Spleen (tissue), 11 donors: ENCODE measurements around the gene LSAMP. TPM values are rescaled to one million over a fixed set of nuclear protein-coding genes. Genes with fewer than 3 reads are reported as not detected.

ENCODE experiments used
- DNase-seq: peaks from one replicate; pipeline ENCODE4 v3.0.0-alpha.2; 2020
- H3K27ac ChIP-seq, 8 donors: fragments of 200-600 bp; sonication (generic) in 7 of 8; 1 replicate in 4 of 8; 2 replicates in 4 of 8; pipeline versions ENCODE4 v1.5.0 to v1.8.0; 2016 to 2021; ENCODE audit warnings: inconsistent platforms in 4 of 8, mild to moderate bottlenecking in 4 of 8, moderate library complexity in 1 of 8
- H3K27me3 ChIP-seq, 7 donors: fragments of 200-600 bp; sonication (generic) in 6 of 7; replicated peaks in 1 of 7; 1 replicate in 4 of 7; 2 replicates in 3 of 7; pipeline versions ENCODE4 v1.5.0 to v1.8.0; 2016 to 2021; ENCODE audit warnings: inconsistent platforms in 3 of 7, mild to moderate bottlenecking in 1 of 7
- H3K36me3 ChIP-seq, 6 donors: fragments of 200-600 bp; sonication (generic) in 5 of 6; 1 replicate in 4 of 6; 2 replicates in 2 of 6; pipeline versions ENCODE4 v1.5.0 to v1.8.0; 2016 to 2021; ENCODE audit warnings: inconsistent platforms in 2 of 6
- H3K4me1 ChIP-seq, 6 donors: fragments of 200-600 bp; sonication (generic) in 5 of 6; 1 replicate in 3 of 6; 2 replicates in 3 of 6; pipeline versions ENCODE4 v1.5.0 to v1.8.0; 2016 to 2021; ENCODE audit warnings: inconsistent platforms in 3 of 6
- H3K4me3 ChIP-seq, 8 donors: fragments of 200-600 bp; sonication (generic) in 7 of 8; 1 replicate in 4 of 8; 2 replicates in 4 of 8; pipeline versions ENCODE4 v1.5.0 to v1.8.0; 2016 to 2021; ENCODE audit warnings: inconsistent platforms in 4 of 8, mild to moderate bottlenecking in 4 of 8, moderate library complexity in 2 of 8
- H3K9me3 ChIP-seq, 8 donors: fragments of 200-600 bp; sonication (generic) in 7 of 8; 1 replicate in 4 of 8; 2 replicates in 4 of 8; pipeline versions ENCODE4 v1.5.0 to v1.8.0; 2016 to 2021; ENCODE audit warnings: inconsistent platforms in 4 of 8
- POLR2A ChIP-seq, 3 donors: fragments of 450-650 bp; IDR thresholded peaks; one replicate each; pipeline ENCODE4 v1.5.1; 2017; ENCODE audit warnings: antibody characterized with exemption in 3 of 3, mild to moderate bottlenecking in 1 of 3
- POLR2AphosphoS5 ChIP-seq, 3 donors: sonication (generic); formaldehyde crosslinking; IDR thresholded peaks; one replicate each; pipeline ENCODE4 v1.5.1; 2017; ENCODE audit warnings: antibody characterized with exemption in 3 of 3
- WGBS, 5 donors: extraction: QIAGEN DNeasy Blood & Tissue Kit in 3 of 5; methylation state at CpG; one replicate each; pipeline versions ENCODE4 v1.1.5 to v1.1.7; 2013 to 2018; 5-methylcytosine and 5-hydroxymethylcytosine counted together
- intact Hi-C: fragments of 100-400 bp; cut with DNase I; formaldehyde crosslinking; loops from one replicate; pipeline ENCODE4 v1.15.0; 2023; ENCODE audit warnings: low total_unique reads
- polyA plus RNA-seq, 3 donors: library from polyadenylated mRNA; stranded (reverse); fragments of 200-250 nt; gene quantifications; one replicate each; pipeline ENCODE4 v1.2.1, GENCODE V29; 2013
- total RNA-seq, 7 donors: library from RNA; depleted of rRNA in 3 of 7; stranded (reverse); fragments of >200 nt in 3 of 7; fragmentation: NEBNext Ultra II Directional in 4 of 7; extraction: Animal tissue kit (Norgen Biotek cat#: 25700) in 4 of 7; gene quantifications; one replicate each; pipeline versions ENCODE4 v1.1.0 to v1.2.1, GENCODE V29; 2016 to 2021
- TF ChIP-seq, protein P1 (sequence below), 11 experiments: fragments of 200-600 bp in 7 of 11; fragments of 450-650 bp in 4 of 11; sonication (generic) in 4 of 11; IDR thresholded peaks in 8 of 11; conservative IDR thresholded peaks in 3 of 11; 1 replicate in 7 of 11; 2 replicates in 4 of 11; pipeline versions ENCODE4 v1.4.0 to v1.8.0; 2016 to 2021; ENCODE audit warnings: antibody characterized with exemption in 11 of 11, inconsistent platforms in 4 of 11, mild to moderate bottlenecking in 1 of 11
- donor health status: healthy with polysubstance abuse.
- donor health status: DM: no; HTN: no; CAD: no; lungs with moderate emphysema.
- donor health status: DM: no; HTN: no; CAD: no.
- donor health status: Bipolar disorder and iron deficiency.
- donor health status: healthy.
- donor health status: DM: no; HTN: no; CAD: no.
- donor health status: DM: yes; HTN: yes; CAD: no.

LSAMP gene
- total and polyA plus RNA-seq, 10 donors = 0.45 to 6.8 (median 1.3) TPM

DNA sequence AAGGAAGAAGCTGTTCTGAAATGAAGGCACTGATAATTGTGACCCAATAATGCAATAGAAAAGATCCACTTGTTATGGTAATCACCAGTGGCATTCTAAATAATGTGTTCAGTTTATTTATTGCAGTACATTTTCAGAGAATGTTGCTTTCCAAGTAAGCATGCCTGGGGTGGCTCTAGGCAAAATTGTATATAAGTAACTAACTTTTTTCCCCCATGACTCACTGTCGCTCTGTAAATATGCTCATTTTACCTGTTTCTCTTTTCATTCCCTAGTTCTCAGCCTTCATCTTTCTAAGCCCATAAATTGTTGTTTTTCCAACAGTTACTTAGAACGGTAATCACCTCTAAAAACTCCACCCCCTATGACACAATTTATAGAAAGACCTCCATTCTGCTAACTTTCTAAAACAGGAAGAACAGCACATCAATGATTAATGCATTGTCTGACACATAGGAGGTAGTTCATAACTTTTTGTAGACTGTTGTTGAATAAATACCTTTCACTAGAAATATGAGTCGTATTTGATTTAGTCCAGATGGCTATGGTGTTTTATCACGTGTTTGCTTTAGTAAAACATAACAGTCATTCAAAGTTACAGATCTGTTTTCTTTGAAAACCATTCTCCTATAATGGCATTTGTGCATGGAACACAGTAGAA, 143.1 kb downstream of the LSAMP start:
- 49 to 64% (median 54%) methylated on average over 4 of the region's 4 CpGs for WGBS, 5 donors
- intact Hi-C loops = no loop called here
- Histone ChIP-seq H3K27me3 (no peaks in the 10 kb centered on the region), H3K4me3 (no peak overlapping the region), H3K4me1 (no peaks in the 10 kb centered on the region), H3K36me3 (no peaks in the 10 kb centered on the region), H3K9me3 (no peaks in the 10 kb centered on the region), H3K27ac (no peak overlapping the region)
- DNase-seq = no peak
- TF ChIP-seq POLR2AphosphoS5 (IDR thresholded peaks at IDR 0.05) (no peak), POLR2A (IDR thresholded peaks at IDR 0.05) (no peak)
- TF ChIP-seq, protein P1, sequence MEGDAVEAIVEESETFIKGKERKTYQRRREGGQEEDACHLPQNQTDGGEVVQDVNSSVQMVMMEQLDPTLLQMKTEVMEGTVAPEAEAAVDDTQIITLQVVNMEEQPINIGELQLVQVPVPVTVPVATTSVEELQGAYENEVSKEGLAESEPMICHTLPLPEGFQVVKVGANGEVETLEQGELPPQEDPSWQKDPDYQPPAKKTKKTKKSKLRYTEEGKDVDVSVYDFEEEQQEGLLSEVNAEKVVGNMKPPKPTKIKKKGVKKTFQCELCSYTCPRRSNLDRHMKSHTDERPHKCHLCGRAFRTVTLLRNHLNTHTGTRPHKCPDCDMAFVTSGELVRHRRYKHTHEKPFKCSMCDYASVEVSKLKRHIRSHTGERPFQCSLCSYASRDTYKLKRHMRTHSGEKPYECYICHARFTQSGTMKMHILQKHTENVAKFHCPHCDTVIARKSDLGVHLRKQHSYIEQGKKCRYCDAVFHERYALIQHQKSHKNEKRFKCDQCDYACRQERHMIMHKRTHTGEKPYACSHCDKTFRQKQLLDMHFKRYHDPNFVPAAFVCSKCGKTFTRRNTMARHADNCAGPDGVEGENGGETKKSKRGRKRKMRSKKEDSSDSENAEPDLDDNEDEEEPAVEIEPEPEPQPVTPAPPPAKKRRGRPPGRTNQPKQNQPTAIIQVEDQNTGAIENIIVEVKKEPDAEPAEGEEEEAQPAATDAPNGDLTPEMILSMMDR (IDR thresholded peaks at IDR 0.05 in 8 of 11, conservative IDR thresholded peaks at IDR 0.05 in 3 of 11) = no peak

DNA sequence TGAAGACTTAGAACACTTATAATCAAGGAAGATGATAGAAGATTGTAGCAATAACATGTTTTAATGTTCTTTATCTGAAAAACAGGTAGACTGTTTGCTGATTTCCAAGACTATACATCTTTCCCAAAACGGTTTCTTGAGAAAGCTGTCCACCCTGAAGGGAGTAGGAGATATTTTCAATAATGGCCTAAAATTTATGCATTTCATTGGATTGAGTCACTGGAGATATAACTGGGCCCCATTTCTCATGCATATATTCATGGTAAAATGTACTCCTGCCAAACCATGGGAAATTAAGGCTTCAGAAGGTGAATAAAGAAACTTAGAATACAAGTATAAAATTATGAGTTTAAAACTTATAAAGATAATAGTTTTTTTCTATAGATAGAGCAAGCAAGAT, 143.9 kb downstream of the LSAMP start:
- Histone ChIP-seq H3K36me3 (no peaks in the 10 kb centered on the region), H3K27me3 (no peaks in the 10 kb centered on the region), H3K27ac (no peak overlapping the region), H3K4me3 (no peak overlapping the region), H3K9me3 (no peaks in the 10 kb centered on the region), H3K4me1 (no peaks in the 10 kb centered on the region)
- intact Hi-C loops = no loop called here
- DNase-seq = no peak
- 65 to 89% (median 71%) methylated on average over 1 of the region's 1 CpG for WGBS, 5 donors
- TF ChIP-seq POLR2A (IDR thresholded peaks at IDR 0.05) = no peak
- TF ChIP-seq POLR2AphosphoS5 (IDR thresholded peaks at IDR 0.05) = no peak
- TF ChIP-seq, protein P1 (IDR thresholded peaks at IDR 0.05 in 8 of 11, conservative IDR thresholded peaks at IDR 0.05 in 3 of 11) = no peak

DNA sequence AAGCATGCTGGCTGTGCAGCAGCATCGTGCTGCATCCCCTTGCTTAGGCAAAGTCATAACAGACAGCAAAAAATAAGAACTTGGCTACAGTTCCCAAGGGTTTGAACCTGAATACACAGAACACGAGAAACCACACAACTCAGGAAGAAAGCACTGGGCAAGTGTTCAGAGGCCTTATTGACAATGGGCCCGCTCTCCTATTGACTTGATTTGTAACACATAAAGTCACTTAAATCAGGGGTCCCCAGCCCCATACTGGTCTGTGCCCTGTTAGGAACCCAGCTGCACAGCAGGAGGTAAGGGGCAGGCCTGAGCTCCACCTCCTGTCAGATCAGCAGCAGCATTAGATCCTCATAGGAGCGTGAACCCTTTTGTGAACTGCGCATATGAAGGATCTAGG, 145.1 kb downstream of the LSAMP start:
- H3K9me3 ChIP-seq = peaks cover 0 to 3% (median 0%) of the 10 kb centered on the region in 8 donors
- H3K4me1 ChIP-seq = no peaks in the 10 kb centered on the region
- DNase-seq = no peak
- H3K4me3 ChIP-seq = no peak overlapping the region
- H3K27me3 ChIP-seq = no peaks in the 10 kb centered on the region
- 82 to 90% (median 85%) methylated on average over 5 of the region's 5 CpGs for WGBS, 5 donors
- intact Hi-C loops = no loop called here
- no peak for TF ChIP-seq POLR2A (IDR thresholded peaks at IDR 0.05)
- no peak for TF ChIP-seq POLR2AphosphoS5 (IDR thresholded peaks at IDR 0.05)
- TF ChIP-seq, protein P1 (IDR thresholded peaks at IDR 0.05 in 8 of 11, conservative IDR thresholded peaks at IDR 0.05 in 3 of 11) = no peak
- no peaks in the 10 kb centered on the region for H3K36me3 ChIP-seq
- no peak overlapping the region for H3K27ac ChIP-seq

DNA sequence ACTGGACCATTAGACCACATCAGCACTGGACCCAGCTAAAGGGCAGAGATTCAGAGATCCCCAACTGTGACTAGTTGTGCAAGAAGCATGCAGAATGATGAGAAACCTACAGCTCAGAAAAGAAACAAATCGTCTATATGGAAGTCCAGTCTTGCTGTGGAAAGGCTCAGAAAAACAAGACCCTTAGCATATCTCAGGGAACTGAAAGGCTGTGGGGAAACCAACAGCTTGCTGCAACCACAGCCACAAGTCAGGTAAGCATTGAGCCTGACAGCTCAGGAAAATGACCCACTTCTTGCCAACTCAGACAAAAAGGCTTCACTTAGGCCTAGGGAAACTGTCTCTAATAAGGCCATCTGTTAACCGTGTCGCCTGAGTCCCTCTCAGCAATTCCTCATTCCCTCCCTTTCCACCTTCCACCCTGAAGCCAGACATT, 145.6 kb downstream of the LSAMP start:
- intact Hi-C loops = no loop called here
- no peaks in the 10 kb centered on the region for H3K36me3 ChIP-seq
- 63 to 84% (median 76%) methylated on average over 3 of the region's 3 CpGs for WGBS, 5 donors
- no peaks in the 10 kb centered on the region for H3K27me3 ChIP-seq
- H3K27ac ChIP-seq = no peak overlapping the region
- TF ChIP-seq, protein P1 (IDR thresholded peaks at IDR 0.05 in 8 of 11, conservative IDR thresholded peaks at IDR 0.05 in 3 of 11) = no peak
- no peak for TF ChIP-seq POLR2A (IDR thresholded peaks at IDR 0.05)
- no peak for TF ChIP-seq POLR2AphosphoS5 (IDR thresholded peaks at IDR 0.05)
- H3K9me3 ChIP-seq = peaks cover 0 to 3% (median 0%) of the 10 kb centered on the region in 8 donors
- no peak for DNase-seq
- no peaks in the 10 kb centered on the region for H3K4me1 ChIP-seq
- H3K4me3 ChIP-seq = no peak overlapping the region
